Pancreas (tissue), 10 donors: Measurements from ENCODE around the gene MSLN. TPM values are rescaled to one million over a fixed set of nuclear protein-coding genes. Genes with fewer than 3 reads are reported as not detected.
"Not testable (repeated sequence)": the region's sequence is repeated elsewhere in the genome, so short reads cannot be mapped to it uniquely, and the experiment has no call there.

ENCODE experiments used
- ATAC-seq, 4 donors: fragments of 200-7000 bp; cut with Tn5 transposase; one replicate each; pipeline versions ENCODE4 v1.8.0 to v1.9.1; 2020; ENCODE audit warnings: mild to moderate bottlenecking in 4 of 4, moderate library complexity in 4 of 4
- DNase-seq, 6 donors: peaks; one replicate each; pipeline ENCODE4 v3.0.0-alpha.2; 2020
- FAIRE-seq: peaks from 2 replicates; lab custom pipeline; 2012; peaks lifted over from hg19 to GRCh38; lab: Jason Lieb, UNC
- H3K27ac ChIP-seq, 4 donors: fragments of 200-600 bp; sonication (generic); 1 replicate in 3 of 4; 2 replicates in 1 of 4; pipeline versions ENCODE4 v1.5.0 to v1.8.0; 2020
- H3K27me3 ChIP-seq, 4 donors: fragments of 200-600 bp; one replicate each; pipeline ENCODE4 v1.8.0; 2021
- H3K36me3 ChIP-seq, 3 donors: fragments of 200-600 bp; sonication (generic) in 1 of 3; one replicate each; pipeline versions ENCODE4 v1.5.0 to v1.8.0; 2020 to 2021
- H3K4me1 ChIP-seq, 3 donors: fragments of 200-600 bp; one replicate each; pipeline ENCODE4 v1.8.0; 2021
- H3K4me3 ChIP-seq, 4 donors: fragments of 200-600 bp; sonication (generic) in 2 of 4; one replicate each; pipeline versions ENCODE4 v1.5.0 to v1.8.0; 2020 to 2021
- H3K9me3 ChIP-seq, 4 donors: fragments of 200-600 bp; one replicate each; pipeline ENCODE4 v1.8.0; 2021
- WGBS, 2 donors: extraction: QIAGEN DNeasy Blood & Tissue Kit; methylation state at CpG; one replicate each; pipeline ENCODE4 v1.1.7; 2013; 5-methylcytosine and 5-hydroxymethylcytosine counted together
- intact Hi-C, 3 donors: fragments of 100-400 bp; cut with DNase I; formaldehyde crosslinking; loops; one replicate each; pipeline versions ENCODE4 v1.11.1 to v1.14.2; 2022
- polyA plus RNA-seq, 2 donors: library from polyadenylated mRNA; stranded (reverse); fragments of 200-250 nt; gene quantifications; one replicate each; pipeline ENCODE4 v1.2.3, GENCODE V29; 2013
- total RNA-seq, 6 donors: library from RNA; stranded (reverse); fragmentation: NEBNext Ultra II Directional in 4 of 6; extraction: Animal tissue kit (Norgen Biotek cat#: 25700) in 4 of 6; gene quantifications; one replicate each; pipeline versions ENCODE4 v1.2.1 to v1.2.4, GENCODE V29; 2021 to 2023
- TF ChIP-seq, protein P1 (sequence below), 4 donors: fragments of 200-600 bp; sonication (generic) in 3 of 4; IDR thresholded peaks; one replicate each; pipeline versions ENCODE4 v1.5.0 to v1.8.0; 2021; ENCODE audit warnings: antibody characterized with exemption in 4 of 4
- donor health status: healthy with polysubstance abuse.
- donor health status: DM: no; HTN: no; CAD: no; lungs with moderate emphysema.
- donor health status: DM: no; HTN: no; CAD: no.
- donor health status: control.
- donor health status: control.
- donor health status: Bipolar disorder and iron deficiency.
- donor health status: DM: yes; HTN: yes; CAD: no.
- donor health status: DM: no; HTN: no; CAD: no.
- donor health status: DM: no; HTN: no; CAD: no.
- donor health status: DM: yes; HTN: yes; CAD: no.

Gene MSLN
- total and polyA plus RNA-seq, 8 donors, result 0.35 to 4.6 (median 0.96) TPM; not detected in 1

- intact Hi-C loops, result no loop called here
- no peaks in the 10 kb centered on the region for H3K4me1 ChIP-seq
- no peak overlapping the region for H3K27ac ChIP-seq
- H3K27me3 ChIP-seq, result no peaks in the 10 kb centered on the region
- ATAC-seq, result peak in 3 of 4 donors; percentile 24 to 72 (median 60)
- no peaks in the 10 kb centered on the region for H3K36me3 ChIP-seq
- peak in 2 of 6 donors; percentile 60 to 62 for DNase-seq
- FAIRE-seq, result no peak
- no peak overlapping the region for H3K4me3 ChIP-seq
- 24 to 27% methylated on average over 39 of the region's 39 CpGs for WGBS, 2 donors
- no peaks in the 10 kb centered on the region for H3K9me3 ChIP-seq
- TF ChIP-seq, protein P1, sequence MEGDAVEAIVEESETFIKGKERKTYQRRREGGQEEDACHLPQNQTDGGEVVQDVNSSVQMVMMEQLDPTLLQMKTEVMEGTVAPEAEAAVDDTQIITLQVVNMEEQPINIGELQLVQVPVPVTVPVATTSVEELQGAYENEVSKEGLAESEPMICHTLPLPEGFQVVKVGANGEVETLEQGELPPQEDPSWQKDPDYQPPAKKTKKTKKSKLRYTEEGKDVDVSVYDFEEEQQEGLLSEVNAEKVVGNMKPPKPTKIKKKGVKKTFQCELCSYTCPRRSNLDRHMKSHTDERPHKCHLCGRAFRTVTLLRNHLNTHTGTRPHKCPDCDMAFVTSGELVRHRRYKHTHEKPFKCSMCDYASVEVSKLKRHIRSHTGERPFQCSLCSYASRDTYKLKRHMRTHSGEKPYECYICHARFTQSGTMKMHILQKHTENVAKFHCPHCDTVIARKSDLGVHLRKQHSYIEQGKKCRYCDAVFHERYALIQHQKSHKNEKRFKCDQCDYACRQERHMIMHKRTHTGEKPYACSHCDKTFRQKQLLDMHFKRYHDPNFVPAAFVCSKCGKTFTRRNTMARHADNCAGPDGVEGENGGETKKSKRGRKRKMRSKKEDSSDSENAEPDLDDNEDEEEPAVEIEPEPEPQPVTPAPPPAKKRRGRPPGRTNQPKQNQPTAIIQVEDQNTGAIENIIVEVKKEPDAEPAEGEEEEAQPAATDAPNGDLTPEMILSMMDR (IDR thresholded peaks at IDR 0.05), result no peak
Observed at GRCh38 chr16:751152-752006, 9.2 kb upstream of the MSLN start.

GRCh38 chr16:752007-752312, 8.6 kb upstream of the MSLN start:
- H3K9me3 ChIP-seq, result no peaks in the 10 kb centered on the region
- H3K4me1 ChIP-seq, result no peaks in the 10 kb centered on the region
- intact Hi-C loops, result no loop called here
- no peaks in the 10 kb centered on the region for H3K27me3 ChIP-seq
- 8 to 9% methylated on average over 10 of the region's 10 CpGs for WGBS, 2 donors
- DNase-seq (no peak), ATAC-seq (no peak), FAIRE-seq (no peak)
- no peak overlapping the region for H3K27ac ChIP-seq
- no peaks in the 10 kb centered on the region for H3K36me3 ChIP-seq
- no peak overlapping the region for H3K4me3 ChIP-seq
- TF ChIP-seq, protein P1 (IDR thresholded peaks at IDR 0.05), result no peak

DNA sequence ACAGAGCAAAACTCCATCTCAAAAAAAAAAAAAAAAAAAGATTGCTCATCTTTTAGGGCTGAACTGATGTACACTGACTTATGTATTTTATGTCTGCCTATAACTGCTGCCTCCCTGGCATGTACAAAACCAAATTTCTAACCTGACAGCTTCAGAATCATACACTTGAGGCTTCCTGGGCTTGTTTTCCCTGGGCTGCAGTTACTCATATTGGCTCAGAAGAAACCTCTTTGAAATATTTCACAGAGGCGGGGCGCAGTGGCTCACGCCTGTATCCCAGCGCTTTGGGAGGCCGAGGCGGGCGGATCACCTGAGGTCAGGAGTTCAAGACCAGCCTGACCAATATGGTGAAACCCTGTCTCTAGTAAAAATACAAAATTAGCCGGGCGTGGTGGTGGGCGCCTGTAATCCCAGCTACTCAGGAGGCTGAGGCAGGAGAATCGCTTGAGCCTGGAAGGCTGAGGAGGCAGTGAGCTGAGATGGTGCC, 6.4 kb upstream of the MSLN start:
- ATAC-seq, H3K9me3 ChIP-seq, FAIRE-seq, H3K36me3 ChIP-seq, H3K27ac ChIP-seq, intact Hi-C loops, H3K4me1 ChIP-seq, H3K4me3 ChIP-seq, DNase-seq, H3K27me3 ChIP-seq: not testable (repeated sequence)
- WGBS, 2 donors, result 69 to 81% methylated on average over 11 of the region's 11 CpGs

- TF ChIP-seq, protein P1 (IDR thresholded peaks at IDR 0.05), result no peak
- Histone ChIP-seq H3K9me3 (no peaks in the 10 kb centered on the region), H3K4me1 (no peaks in the 10 kb centered on the region), H3K4me3 (no peak overlapping the region), H3K36me3 (no peaks in the 10 kb centered on the region), H3K27ac (no peak overlapping the region), H3K27me3 (no peaks in the 10 kb centered on the region)
- 40 to 47% methylated on average over 11 of the region's 11 CpGs for WGBS, 2 donors
- DNase-seq, result no peak
- FAIRE-seq, result no peak
- intact Hi-C loops, result no loop called here
- ATAC-seq, result peak in 2 of 4 donors; percentile 51 to 55
Observed at GRCh38 chr16:754656-755055, 5.9 kb upstream of the MSLN start.

GRCh38 chr16:756428-756827, 4.1 kb upstream of the MSLN start:
- Histone ChIP-seq H3K4me3 (no peak overlapping the region), H3K9me3 (no peaks in the 10 kb centered on the region), H3K27me3 (no peaks in the 10 kb centered on the region), H3K4me1 (no peaks in the 10 kb centered on the region), H3K36me3 (no peaks in the 10 kb centered on the region), H3K27ac (no peak overlapping the region)
- ATAC-seq, result no peak
- intact Hi-C loops, result no loop called here
- WGBS, 2 donors, result 87 to 93% methylated on average over 5 of the region's 5 CpGs
- no peak for FAIRE-seq
- no peak for DNase-seq
- TF ChIP-seq, protein P1 (IDR thresholded peaks at IDR 0.05), result no peak
